GM21576 (cell line): ENCODE measurements around the gene ZNF546.
A peak's percentile ranks its signal among the peaks of the same experiment; 100 is the strongest.
"Not testable (repeated sequence)": the region's sequence is repeated elsewhere in the genome, so short reads cannot be mapped to it uniquely, and the experiment has no call there.

ENCODE experiments used
- ATAC-seq: cut with Tn5 transposase; IDR thresholded peaks from one replicate; pipeline ENCODE4 v1.9.1; 2021; ENCODE audit warnings: mild to moderate bottlenecking, moderate library complexity; ENCODE audit not compliant: unreplicated experiment

The ZNF546 gene

DNA sequence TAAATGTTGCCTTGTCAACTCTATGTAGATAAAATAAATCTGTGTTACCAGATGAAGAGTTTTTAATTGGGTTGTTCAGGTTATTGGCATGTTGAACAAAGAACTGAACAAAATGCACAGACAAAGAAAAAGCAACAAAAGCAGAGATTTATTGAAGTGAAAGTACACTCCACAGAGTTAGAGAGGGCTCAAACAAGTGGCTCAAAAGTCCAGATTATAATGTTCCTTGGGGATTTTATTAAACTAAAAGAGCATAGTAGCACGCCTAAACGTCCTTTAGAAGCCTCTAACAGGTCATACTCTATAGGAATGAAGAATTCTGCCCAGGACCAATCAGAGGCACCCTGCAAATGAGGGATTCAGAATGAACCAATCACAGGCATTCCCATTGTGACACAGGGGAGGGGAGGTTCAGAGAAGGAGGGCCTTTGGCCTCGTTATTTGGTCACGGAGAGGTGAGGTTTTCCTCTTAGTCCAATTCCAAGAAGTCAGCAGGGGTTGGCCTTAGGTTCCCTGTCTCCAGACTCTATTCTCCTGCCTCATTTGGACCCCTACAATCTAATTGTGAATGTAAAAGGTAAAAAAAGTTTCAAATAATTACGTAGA is 13.1 kb upstream of the ZNF546 start:
- no peak for ATAC-seq

GRCh38 chr19:39986643-39987042 is 10.2 kb upstream of the ZNF546 start:
- ATAC-seq, result no peak

- ATAC-seq, result no peak
Measured at GRCh38 chr19:39987167-39987566, 9.7 kb upstream of the ZNF546 start.

GRCh38 chr19:39987596-39987995 is 9.3 kb upstream of the ZNF546 start:
- no peak for ATAC-seq

- no peak for ATAC-seq
Measured at GRCh38 chr19:39993605-39994004, 3.3 kb upstream of the ZNF546 start.

DNA sequence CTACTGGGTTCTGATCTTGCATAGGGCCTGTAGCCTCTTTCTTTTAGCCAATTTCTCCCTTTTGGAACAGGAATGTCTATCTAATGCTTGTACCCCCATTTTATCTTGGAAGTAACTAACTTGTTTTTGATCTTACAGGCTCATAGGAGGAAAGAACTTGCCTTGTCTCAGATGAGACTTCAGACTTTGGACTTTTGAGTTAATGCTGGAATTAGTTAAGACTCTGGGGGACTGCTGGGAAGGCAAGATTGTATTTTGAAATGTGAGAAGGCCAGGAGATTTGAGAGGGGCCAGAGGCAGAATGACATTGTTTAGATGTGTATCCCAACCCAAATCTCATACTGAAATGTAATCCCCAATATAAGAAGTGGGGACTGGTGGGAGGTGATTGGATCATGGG is 2.5 kb upstream of the ZNF546 start:
- ATAC-seq, result no peak

DNA sequence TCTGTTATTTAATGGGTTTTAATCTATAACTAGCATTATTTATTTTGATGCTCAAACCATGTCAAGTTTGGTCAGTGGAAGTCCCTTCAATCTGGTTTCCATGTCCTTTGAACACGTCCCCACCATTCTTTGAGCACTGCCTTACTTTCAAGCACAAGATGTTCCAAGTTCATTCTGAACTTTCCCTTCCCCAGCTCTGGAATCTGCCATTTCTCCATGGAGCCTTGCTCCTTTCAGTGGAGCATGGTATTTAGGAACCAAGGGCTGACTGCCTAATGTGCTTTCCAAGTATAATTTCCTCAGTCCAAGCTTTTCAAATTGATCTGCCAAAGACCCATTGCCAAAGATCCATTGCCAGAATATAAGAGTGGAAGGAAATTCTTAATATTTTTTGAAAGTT is 1.1 kb upstream of the ZNF546 start:
- no peak for ATAC-seq

DNA sequence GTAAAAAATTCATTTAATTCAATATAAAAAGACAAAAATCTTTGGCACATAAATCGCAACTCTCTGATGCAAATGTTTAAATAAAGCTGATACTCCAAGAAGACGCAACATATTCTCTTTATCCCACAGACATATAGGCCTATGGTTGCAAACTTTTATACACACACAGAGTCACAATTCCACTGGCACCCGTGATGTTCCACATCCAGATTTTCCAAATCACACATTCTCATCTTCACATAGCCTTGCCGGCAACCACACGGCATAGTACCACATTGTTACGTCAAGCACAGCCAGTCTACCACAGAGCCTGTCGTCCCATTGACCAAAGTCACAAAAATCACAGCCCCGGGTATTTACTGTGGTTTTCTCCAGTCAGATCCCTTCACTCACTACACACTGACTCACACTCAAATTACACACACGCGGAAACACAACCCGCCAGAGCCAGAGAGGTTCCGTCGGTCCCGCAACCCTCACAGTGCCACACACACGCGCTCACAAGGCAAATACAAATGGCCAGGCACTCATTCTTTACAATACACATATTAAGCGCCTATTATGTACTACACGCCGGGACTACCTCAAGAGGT is 546 bp upstream of the ZNF546 start:
- peak; percentile 13 for ATAC-seq

DNA sequence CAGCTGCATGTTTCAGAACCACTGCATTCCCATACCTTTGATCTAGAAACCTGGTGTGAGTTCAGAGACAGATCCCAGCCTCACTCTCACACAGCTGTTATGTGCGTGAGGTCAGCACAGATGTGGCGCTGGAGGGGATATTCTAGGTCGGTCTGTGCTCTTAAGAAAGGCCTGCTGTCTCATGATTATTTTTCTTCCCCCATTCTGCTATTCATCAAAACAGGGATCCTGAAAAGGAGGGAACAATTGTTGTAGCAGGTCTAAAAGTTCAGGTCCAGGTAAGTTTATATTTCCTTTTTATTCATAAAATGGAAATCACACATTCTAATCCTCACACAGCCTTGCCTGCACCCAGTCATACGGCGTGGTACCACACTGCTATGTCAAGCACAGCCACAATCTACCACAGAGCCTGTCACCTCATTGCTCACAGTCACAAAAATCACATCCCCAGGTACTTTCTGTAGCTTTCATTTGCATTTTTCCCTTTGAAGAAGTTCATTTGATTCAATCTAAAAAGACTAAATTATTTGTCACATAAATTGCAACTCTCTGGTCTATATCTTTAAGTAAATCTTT is 867 bp downstream of the ZNF546 start:
- ATAC-seq, result no peak

DNA sequence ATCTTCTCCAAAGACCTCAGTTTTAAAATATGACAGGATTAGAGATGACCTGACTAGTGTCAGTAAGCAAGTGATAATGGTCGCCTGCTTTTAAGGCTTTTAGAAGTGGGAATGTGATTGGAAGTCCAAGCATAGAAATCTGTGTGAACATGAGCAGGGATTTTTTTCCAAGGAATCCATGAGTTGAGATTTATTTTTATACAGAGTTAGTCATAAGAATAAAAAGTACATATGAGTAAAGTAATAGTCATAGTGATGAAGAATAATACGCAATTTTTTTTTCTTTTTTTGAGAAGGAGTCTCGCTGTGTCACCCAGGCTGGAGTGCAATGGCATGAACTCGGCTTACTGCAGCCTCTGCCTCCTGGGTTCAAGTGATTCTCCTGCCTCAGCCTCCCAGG is 1.6 kb downstream of the ZNF546 start:
- no peak for ATAC-seq

- no peak for ATAC-seq
Measured at GRCh38 chr19:40005691-40006272, 8.9 kb downstream of the ZNF546 start.

DNA sequence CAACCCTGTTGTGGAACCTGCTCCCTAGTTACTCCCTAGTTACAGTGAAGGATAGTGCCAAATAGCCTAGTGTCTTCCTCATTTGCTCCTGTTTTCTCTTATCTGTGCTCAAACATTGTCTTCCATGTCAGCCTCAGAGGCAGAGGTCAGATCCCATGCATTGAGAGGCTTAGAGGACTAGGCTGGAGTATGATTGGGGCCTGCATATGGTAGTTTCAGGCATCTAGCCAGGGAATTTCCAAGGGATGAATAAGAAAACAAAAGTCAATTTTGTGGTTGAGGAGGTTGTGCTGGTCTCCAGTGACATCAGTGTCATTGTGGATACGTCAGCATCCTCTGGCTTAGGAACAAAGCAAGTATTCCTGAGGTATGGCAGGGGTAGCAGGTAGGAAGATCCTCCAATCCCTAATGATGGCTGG is 9.4 kb downstream of the ZNF546 start:
- no peak for ATAC-seq

- ATAC-seq, result no peak
Measured at GRCh38 chr19:40009674-40010073, 12.8 kb downstream of the ZNF546 start.

DNA sequence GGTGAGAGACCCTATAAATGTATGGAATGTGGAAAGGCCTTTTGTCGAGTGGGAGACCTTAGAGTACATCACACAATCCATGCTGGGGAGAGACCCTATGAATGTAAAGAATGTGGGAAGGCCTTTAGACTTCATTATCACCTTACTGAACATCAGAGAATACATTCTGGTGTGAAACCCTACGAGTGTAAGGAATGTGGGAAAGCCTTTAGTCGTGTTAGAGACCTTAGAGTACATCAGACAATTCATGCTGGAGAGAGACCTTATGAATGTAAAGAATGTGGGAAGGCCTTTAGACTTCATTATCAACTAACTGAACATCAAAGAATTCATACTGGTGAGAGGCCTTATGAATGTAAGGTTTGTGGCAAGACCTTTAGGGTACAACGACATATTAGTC is 17.1 kb downstream of the ZNF546 start:
- ATAC-seq, result no peak

DNA sequence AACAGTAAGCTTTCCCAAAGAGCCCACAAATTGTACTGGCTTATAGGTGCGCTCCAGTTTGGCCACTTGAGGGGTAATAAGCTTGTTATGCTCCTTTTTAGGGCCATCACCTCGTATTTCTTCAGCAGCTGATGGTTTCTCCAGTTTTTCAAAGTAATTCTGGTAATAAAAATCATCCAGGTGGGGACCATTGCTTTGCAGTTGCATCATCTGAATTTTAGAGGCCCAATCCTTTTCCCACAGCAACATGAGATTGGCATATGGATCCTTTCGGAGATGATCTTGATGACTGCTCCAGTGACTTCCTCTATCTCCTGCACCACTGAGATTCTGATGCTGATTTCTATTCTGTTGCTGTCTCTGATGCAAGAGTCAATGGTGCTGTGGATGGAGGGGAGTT is 27.1 kb downstream of the ZNF546 start:
- no peak for ATAC-seq

DNA sequence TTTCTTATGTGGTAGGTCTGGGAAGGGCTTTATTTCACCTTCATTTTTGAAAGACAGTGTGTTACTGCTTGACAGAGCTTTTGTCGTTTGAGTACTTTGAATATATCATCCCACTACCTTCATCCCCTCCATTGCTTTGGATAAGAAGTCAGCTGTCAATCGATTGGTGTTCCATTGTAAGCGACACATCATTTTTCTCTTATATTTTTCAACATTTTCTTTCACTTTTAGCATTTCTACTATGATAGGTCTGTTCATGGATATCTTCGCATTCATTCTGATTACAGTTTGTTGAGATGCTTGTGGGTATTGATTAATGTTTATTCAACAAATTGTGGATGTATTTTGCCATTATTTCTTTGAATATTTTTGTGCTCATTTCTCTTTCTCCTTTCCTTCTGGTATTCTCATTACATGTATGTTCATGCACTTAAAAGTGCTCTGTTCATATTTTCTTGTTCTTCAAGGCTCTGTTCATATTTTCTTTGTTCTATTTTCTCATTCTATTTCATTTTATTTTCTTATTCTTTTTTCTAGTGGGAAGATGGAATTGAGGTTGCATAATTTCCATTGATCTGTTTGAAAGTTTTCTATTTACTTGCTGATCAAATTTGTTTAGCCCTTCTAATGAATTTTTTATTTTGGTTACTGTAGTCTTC is 29.2 kb downstream of the ZNF546 start:
- no peak for ATAC-seq

- ATAC-seq, result no peak
Measured at GRCh38 chr19:40026597-40026970, 29.7 kb downstream of the ZNF546 start.

GRCh38 chr19:40033989-40034560 is 37.2 kb downstream of the ZNF546 start:
- no peak for ATAC-seq

DNA sequence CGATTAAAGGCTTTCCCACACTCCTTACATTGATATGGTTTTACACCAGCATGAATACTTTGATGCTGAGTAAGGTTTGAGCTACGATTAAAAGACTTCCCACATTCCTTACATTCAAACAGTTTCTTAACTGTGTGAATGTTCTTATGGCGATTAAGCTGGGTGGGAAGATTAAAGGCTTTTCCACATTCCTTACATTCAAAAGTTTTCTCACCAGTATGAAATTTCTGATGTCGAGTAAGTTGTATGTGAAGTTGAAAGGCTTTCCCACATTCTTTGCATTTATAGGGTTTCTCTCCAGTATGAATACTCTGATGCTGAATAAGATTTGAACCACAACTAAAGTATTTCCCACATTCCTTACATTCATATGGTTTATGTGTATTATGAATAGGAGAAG is 39.1 kb downstream of the ZNF546 start:
- ATAC-seq, result no peak

DNA sequence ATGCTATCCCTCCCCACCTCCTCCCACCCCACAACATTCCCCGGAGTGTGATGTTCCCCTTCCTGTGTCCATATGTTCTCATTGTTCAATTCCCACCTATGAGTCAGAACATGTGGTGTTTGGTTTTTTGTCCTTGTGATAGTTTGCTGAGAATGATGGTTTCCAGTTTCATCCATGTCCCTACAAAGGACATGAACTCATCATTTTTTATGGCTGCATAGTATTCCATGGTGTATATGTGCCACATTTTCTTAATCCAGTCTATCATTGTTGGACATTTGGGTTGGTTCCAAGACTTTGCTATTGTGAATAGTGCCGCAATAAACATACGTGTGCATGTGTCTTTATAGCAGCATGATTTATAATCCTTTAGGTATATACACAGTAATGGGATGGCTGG is 41.2 kb downstream of the ZNF546 start:
- ATAC-seq, result not testable (repeated sequence)

DNA sequence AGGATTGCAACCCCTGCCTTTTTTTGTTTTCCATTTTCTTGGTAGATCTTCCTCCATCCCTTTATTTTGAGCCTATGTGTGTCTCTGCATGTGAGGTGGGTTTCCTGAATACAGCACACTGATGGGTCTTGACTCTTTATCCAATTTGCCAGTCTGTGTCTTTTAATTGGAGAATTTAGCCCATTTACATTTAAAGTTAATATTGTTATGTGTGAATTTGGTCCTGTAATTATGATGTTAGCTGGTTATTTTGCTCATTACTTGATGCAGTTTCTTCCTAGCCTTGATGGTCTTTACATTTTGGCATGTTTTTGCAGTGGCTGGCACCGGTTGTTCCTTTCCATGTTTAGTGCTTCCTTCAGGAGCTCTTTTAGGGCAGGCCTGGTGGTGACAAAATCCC is 44.9 kb downstream of the ZNF546 start:
- not testable (repeated sequence) for ATAC-seq

GRCh38 chr19:40053491-40053890 is 56.6 kb downstream of the ZNF546 start:
- no peak for ATAC-seq
